Sigmoid colon (tissue), 4 donors: ENCODE data around the gene ZNF426.
"Not testable (repeated sequence)": the region's sequence is repeated elsewhere in the genome, so short reads cannot be mapped to it uniquely, and the experiment has no call there.

Source experiments
- CTCF ChIP-seq, 4 experiments: fragments of 450-650 bp in 3 of 4; fragments of 200-600 bp in 1 of 4; IDR thresholded peaks; one replicate each; pipeline ENCODE4 v1.5.1; 2016 to 2019; ENCODE audit warnings: antibody characterized with exemption in 4 of 4, mild to moderate bottlenecking in 3 of 4, moderate library complexity in 2 of 4
- POLR2A ChIP-seq, 2 donors: fragments of 450-650 bp; IDR thresholded peaks; one replicate each; pipeline ENCODE4 v1.6.1; 2016; ENCODE audit warnings: antibody characterized with exemption in 2 of 2, mild to moderate bottlenecking in 2 of 2, moderate library complexity in 2 of 2
- POLR2AphosphoS5 ChIP-seq, 4 donors: sonication (generic); formaldehyde crosslinking; IDR thresholded peaks; one replicate each; pipeline ENCODE4 v1.6.1; 2017; ENCODE audit warnings: antibody characterized with exemption in 4 of 4

GRCh38 chr19:9582081-9582725, 43.8 kb upstream of the ZNF426 start:
- not testable (repeated sequence) for TF ChIP-seq CTCF, POLR2AphosphoS5, POLR2A (IDR thresholded peaks at IDR 0.05)
